ENCODE results near the gene LRRC58.
"Not testable (repeated sequence)": the region's sequence is repeated elsewhere in the genome, so short reads cannot be mapped to it uniquely, and the experiment has no call there.

The LRRC58 gene

DNA sequence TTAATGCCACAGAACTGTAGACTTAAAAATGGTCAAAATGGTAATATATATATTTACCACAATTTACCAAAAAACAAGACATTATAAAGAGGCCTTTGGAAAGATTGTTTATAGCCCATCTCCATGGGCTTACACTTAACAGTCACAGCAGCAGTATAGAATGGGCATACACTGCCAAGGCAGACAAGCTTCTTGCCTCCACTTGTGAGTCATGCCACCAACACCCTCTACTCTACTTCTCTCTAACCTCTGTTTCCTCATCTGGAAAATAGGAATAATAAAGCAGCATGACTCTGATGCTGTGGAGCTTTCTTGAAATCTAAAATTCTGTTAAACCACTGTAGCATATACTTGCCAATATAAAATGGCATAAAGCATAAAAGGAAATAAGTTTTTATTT, 49.8 kb downstream of the LRRC58 start:
- Histone ChIP-seq H3K9me3 (replicated peaks; ENCODE audit: low read length) (no peaks in the 10 kb centered on the region), H3K9ac (ENCODE audit: low read depth, low read length) (no peak overlapping the region), H3K27me3 (ENCODE audit: control insufficient read depth, insufficient read depth, low read length) (no peaks in the 10 kb centered on the region), H3K4me2 (ENCODE audit: low read length) (no peak overlapping the region), H3K4me1 (ENCODE audit: control insufficient read depth, insufficient read depth, low read length) (no peaks in the 10 kb centered on the region), H3K36me3 (ENCODE audit: insufficient read depth, low read length) (no peaks in the 10 kb centered on the region), H3K4me3 (ENCODE audit: low read length) (no peak overlapping the region)

DNA sequence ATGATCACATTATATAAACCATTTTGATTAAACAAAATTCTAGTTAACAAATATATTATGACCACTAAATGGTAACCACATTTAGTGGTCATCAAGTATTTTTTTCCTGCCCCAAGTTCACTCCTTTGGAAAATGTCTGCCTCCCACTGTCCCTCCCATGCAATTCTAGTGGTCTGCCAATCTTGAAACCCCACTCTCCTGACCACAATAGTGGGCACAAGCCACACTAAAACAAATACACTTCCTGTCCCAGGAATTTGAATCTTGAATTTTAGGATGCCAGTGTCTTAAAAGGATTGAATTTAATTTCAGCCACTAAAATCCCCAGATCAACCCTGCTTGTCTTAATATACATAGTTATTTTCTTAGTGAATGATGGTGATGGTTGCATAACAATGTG, 50.2 kb downstream of the LRRC58 start:
- Histone ChIP-seq H3K4me2 (ENCODE audit: low read length) (no peak overlapping the region), H3K4me1 (ENCODE audit: control insufficient read depth, insufficient read depth, low read length) (no peaks in the 10 kb centered on the region), H3K4me3 (ENCODE audit: low read length) (no peak overlapping the region), H3K9me3 (replicated peaks; ENCODE audit: low read length) (no peaks in the 10 kb centered on the region), H3K27me3 (ENCODE audit: control insufficient read depth, insufficient read depth, low read length) (no peaks in the 10 kb centered on the region), H3K9ac (ENCODE audit: low read depth, low read length) (no peak overlapping the region), H3K36me3 (ENCODE audit: insufficient read depth, low read length) (no peaks in the 10 kb centered on the region)

- H3K9ac ChIP-seq (ENCODE audit: low read depth, low read length); H3K27me3 ChIP-seq (ENCODE audit: control insufficient read depth, insufficient read depth, low read length); H3K4me2 ChIP-seq (ENCODE audit: low read length); H3K36me3 ChIP-seq (ENCODE audit: insufficient read depth, low read length); H3K4me3 ChIP-seq (ENCODE audit: low read length); H3K4me1 ChIP-seq (ENCODE audit: control insufficient read depth, insufficient read depth, low read length); H3K9me3 ChIP-seq (replicated peaks; ENCODE audit: low read length): not testable (repeated sequence)
Measured at GRCh38 chr3:120291552-120291951, 57.6 kb downstream of the LRRC58 start.

DNA sequence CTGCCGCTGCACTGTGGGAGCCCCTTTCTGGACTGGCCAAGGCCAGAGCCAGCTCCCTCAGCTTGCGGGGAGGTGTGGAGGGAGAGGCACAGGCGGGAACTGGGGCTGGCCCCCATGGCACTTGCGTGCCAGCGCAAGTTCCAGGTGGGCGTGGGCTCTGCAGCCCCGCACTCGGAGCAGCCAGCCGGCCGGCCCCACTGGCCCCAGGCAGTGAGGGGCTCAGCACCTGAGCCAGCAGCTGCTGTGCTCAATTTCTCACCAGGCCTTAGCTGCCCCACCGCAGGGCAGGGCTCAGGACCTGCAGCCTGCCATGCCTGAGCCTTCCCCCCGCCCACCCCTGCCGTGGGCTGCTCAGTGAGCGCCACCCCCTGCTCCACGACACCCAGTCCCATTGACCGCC, 59.5 kb downstream of the LRRC58 start:
- Histone ChIP-seq H3K4me2 (ENCODE audit: low read length) (no peak overlapping the region), H3K27me3 (ENCODE audit: control insufficient read depth, insufficient read depth, low read length) (peaks cover 16% of the 10 kb centered on the region), H3K4me3 (ENCODE audit: low read length) (no peak overlapping the region), H3K36me3 (ENCODE audit: insufficient read depth, low read length) (no peaks in the 10 kb centered on the region), H3K9ac (ENCODE audit: low read depth, low read length) (no peak overlapping the region), H3K9me3 (replicated peaks; ENCODE audit: low read length) (peaks cover 4% of the 10 kb centered on the region), H3K4me1 (ENCODE audit: control insufficient read depth, insufficient read depth, low read length) (peaks cover 4% of the 10 kb centered on the region)

- Histone ChIP-seq H3K9ac (ENCODE audit: low read depth, low read length) (no peak overlapping the region), H3K4me3 (ENCODE audit: low read length) (no peak overlapping the region), H3K9me3 (replicated peaks; ENCODE audit: low read length) (no peaks in the 10 kb centered on the region), H3K27me3 (ENCODE audit: control insufficient read depth, insufficient read depth, low read length) (peaks cover 34% of the 10 kb centered on the region), H3K36me3 (ENCODE audit: insufficient read depth, low read length) (no peaks in the 10 kb centered on the region), H3K4me2 (ENCODE audit: low read length) (no peak overlapping the region), H3K4me1 (ENCODE audit: control insufficient read depth, insufficient read depth, low read length) (peaks cover 4% of the 10 kb centered on the region)
Measured at GRCh38 chr3:120286465-120286864, 62.7 kb downstream of the LRRC58 start.

- no peaks in the 10 kb centered on the region for H3K36me3 ChIP-seq (ENCODE audit: insufficient read depth, low read length)
- H3K9me3 ChIP-seq (replicated peaks; ENCODE audit: low read length): no peaks in the 10 kb centered on the region
- H3K4me1 ChIP-seq (ENCODE audit: control insufficient read depth, insufficient read depth, low read length): peaks cover 4% of the 10 kb centered on the region
- peak overlapping the region; percentile 76 for H3K4me2 ChIP-seq (ENCODE audit: low read length)
- peak overlapping the region; percentile 71 for H3K4me3 ChIP-seq (ENCODE audit: low read length)
- peaks cover 36% of the 10 kb centered on the region for H3K27me3 ChIP-seq (ENCODE audit: control insufficient read depth, insufficient read depth, low read length)
- H3K9ac ChIP-seq (ENCODE audit: low read depth, low read length): peak overlapping the region; percentile 46
Measured at GRCh38 chr3:120285508-120285841, 63.7 kb downstream of the LRRC58 start.

GRCh38 chr3:120284747-120285507, 64.2 kb downstream of the LRRC58 start, which contains the start of gene GPR156:
Gene GPR156 (minus strand): TSS chr3:120285222. CDS start chr3:120244098, 41,124 bp downstream.
- H3K9me3 ChIP-seq (replicated peaks; ENCODE audit: low read length): no peaks in the 10 kb centered on the region
- peaks cover 36% of the 10 kb centered on the region for H3K27me3 ChIP-seq (ENCODE audit: control insufficient read depth, insufficient read depth, low read length)
- peak within 1 kb of the TSS; percentile 71 for H3K4me3 ChIP-seq (ENCODE audit: low read length)
- H3K4me1 ChIP-seq (ENCODE audit: control insufficient read depth, insufficient read depth, low read length): peaks cover 4% of the 10 kb centered on the region
- H3K4me2 ChIP-seq (ENCODE audit: low read length): peak within 1 kb of the TSS; percentile 76
- no peaks in the 10 kb centered on the region for H3K36me3 ChIP-seq (ENCODE audit: insufficient read depth, low read length)
- peak within 1 kb of the TSS; percentile 46 for H3K9ac ChIP-seq (ENCODE audit: low read depth, low read length)

GRCh38 chr3:120281261-120281660, 67.9 kb downstream of the LRRC58 start:
- H3K4me1 ChIP-seq (ENCODE audit: control insufficient read depth, insufficient read depth, low read length): peaks cover 4% of the 10 kb centered on the region
- H3K36me3 ChIP-seq (ENCODE audit: insufficient read depth, low read length): no peaks in the 10 kb centered on the region
- H3K9ac ChIP-seq (ENCODE audit: low read depth, low read length): no peak overlapping the region
- H3K4me2 ChIP-seq (ENCODE audit: low read length): no peak overlapping the region
- H3K4me3 ChIP-seq (ENCODE audit: low read length): no peak overlapping the region
- H3K9me3 ChIP-seq (replicated peaks; ENCODE audit: low read length): no peaks in the 10 kb centered on the region
- H3K27me3 ChIP-seq (ENCODE audit: control insufficient read depth, insufficient read depth, low read length): peaks cover 28% of the 10 kb centered on the region

DNA sequence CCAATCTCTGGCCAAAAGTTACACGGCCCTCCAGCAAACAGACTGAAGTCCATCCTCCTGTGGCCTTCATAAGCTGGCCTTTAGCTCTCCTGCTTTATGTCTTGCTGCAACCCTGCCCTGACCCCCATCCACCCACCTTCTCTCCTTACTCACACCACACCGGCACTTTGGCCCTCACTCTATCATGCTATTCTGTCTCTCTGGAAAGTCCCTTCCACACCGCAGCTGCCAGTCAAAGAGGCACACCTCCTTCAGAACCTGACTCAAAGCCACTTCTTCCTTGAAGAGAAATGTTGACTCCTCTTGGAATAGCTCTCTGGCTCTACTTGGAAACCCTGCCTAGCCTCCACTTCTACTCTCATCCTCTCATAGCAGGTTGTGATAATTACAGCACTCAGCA, 68.6 kb downstream of the LRRC58 start:
- H3K9ac ChIP-seq (ENCODE audit: low read depth, low read length): no peak overlapping the region
- peaks cover 4% of the 10 kb centered on the region for H3K4me1 ChIP-seq (ENCODE audit: control insufficient read depth, insufficient read depth, low read length)
- peaks cover 22% of the 10 kb centered on the region for H3K27me3 ChIP-seq (ENCODE audit: control insufficient read depth, insufficient read depth, low read length)

DNA sequence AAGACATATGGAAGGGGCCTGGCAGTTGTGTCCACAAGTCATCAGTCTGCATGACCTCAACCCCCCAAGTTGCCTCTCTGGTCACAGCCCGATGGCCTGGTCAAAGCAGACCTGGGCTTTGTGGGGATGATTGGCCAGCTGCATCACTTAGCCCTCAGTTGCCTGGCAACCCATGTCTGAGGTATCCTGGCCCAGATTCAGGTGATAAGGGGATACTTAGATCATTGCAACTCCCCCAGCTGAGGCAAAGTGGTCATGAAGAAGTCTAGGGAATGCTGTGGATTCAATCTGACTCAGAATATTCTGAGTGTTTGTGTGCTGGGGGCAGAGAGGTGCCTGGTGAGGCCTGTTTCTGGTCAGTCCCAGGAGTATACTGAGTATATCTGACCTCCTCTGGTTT, 69.1 kb downstream of the LRRC58 start:
- Histone ChIP-seq H3K27me3 (ENCODE audit: control insufficient read depth, insufficient read depth, low read length) (peaks cover 21% of the 10 kb centered on the region), H3K9ac (ENCODE audit: low read depth, low read length) (no peak overlapping the region), H3K4me1 (ENCODE audit: control insufficient read depth, insufficient read depth, low read length) (no peaks in the 10 kb centered on the region), H3K36me3 (ENCODE audit: insufficient read depth, low read length) (no peaks in the 10 kb centered on the region), H3K4me3 (ENCODE audit: low read length) (no peak overlapping the region), H3K4me2 (ENCODE audit: low read length) (no peak overlapping the region), H3K9me3 (replicated peaks; ENCODE audit: low read length) (no peaks in the 10 kb centered on the region)

More for the DNA sequence above, 68.6 kb downstream of the LRRC58 start:
- H3K4me3 ChIP-seq (ENCODE audit: low read length): no peak overlapping the region
- no peak overlapping the region for H3K4me2 ChIP-seq (ENCODE audit: low read length)
- H3K36me3 ChIP-seq (ENCODE audit: insufficient read depth, low read length): no peaks in the 10 kb centered on the region
- no peaks in the 10 kb centered on the region for H3K9me3 ChIP-seq (replicated peaks; ENCODE audit: low read length)

DNA sequence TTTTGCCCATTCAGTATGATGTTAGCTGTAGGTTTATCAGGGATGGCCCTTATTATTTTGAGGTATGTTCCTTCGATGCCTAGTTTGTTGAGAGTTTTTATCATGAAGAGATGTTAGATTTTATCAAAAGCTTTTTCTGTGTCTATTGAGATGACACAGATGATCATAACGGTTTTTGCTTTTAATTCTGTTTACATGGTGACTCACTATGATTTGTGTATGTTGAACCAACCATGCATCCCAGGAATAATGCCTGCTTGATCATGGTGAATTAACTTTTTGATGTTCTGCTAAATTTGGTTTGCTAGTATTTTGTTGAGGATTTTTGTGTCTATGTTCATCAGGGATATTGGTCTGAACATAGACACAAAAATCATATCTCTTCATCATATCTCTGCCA, 72.4 kb downstream of the LRRC58 start:
- H3K36me3 ChIP-seq (ENCODE audit: insufficient read depth, low read length): no peaks in the 10 kb centered on the region
- H3K9me3 ChIP-seq (replicated peaks; ENCODE audit: low read length): no peaks in the 10 kb centered on the region
- no peaks in the 10 kb centered on the region for H3K4me1 ChIP-seq (ENCODE audit: control insufficient read depth, insufficient read depth, low read length)
- peaks cover 3% of the 10 kb centered on the region for H3K27me3 ChIP-seq (ENCODE audit: control insufficient read depth, insufficient read depth, low read length)
- H3K9ac ChIP-seq (ENCODE audit: low read depth, low read length): no peak overlapping the region
- no peak overlapping the region for H3K4me3 ChIP-seq (ENCODE audit: low read length)
- no peak overlapping the region for H3K4me2 ChIP-seq (ENCODE audit: low read length)

DNA sequence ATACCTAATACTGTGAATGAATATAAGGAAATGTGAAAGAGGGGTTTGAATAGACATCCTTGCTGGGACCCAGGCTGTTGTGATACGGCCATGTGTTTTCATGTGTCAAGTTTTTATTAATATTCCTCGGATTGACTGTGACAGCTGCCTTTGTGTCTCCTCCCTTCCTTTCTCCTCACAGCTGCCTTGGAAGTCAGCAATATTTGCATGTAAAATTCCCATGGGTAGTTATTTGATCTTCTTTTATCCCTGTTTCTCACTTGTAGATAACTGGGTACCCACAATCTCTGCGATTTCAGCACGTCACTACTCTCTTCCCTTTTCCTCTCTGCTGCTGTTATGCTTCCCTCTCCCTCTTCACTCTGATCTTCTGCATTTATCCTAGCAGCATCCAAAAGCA, 73.5 kb downstream of the LRRC58 start:
- H3K36me3 ChIP-seq (ENCODE audit: insufficient read depth, low read length): no peaks in the 10 kb centered on the region
- H3K9me3 ChIP-seq (replicated peaks; ENCODE audit: low read length): no peaks in the 10 kb centered on the region
- no peaks in the 10 kb centered on the region for H3K4me1 ChIP-seq (ENCODE audit: control insufficient read depth, insufficient read depth, low read length)
- no peak overlapping the region for H3K9ac ChIP-seq (ENCODE audit: low read depth, low read length)
- H3K27me3 ChIP-seq (ENCODE audit: control insufficient read depth, insufficient read depth, low read length): no peaks in the 10 kb centered on the region
- H3K4me3 ChIP-seq (ENCODE audit: low read length): peak overlapping the region; percentile 34
- peak overlapping the region; percentile 28 for H3K4me2 ChIP-seq (ENCODE audit: low read length)

All from skeletal muscle satellite cell (primary cell).